Esophagus squamous epithelium (tissue), 5 donors: ENCODE measurements around the gene LIN7B. TPM values are rescaled to one million over a fixed set of nuclear protein-coding genes. Genes with fewer than 3 reads are reported as not detected.
A peak's percentile ranks its signal among the peaks of the same experiment; 100 is the strongest.

Experiments used
- DNase-seq: peaks from one replicate; lab custom pipeline; 2025; lab: John Stamatoyannopoulos, UW
- H3K27ac ChIP-seq, 4 donors: fragments of 200-600 bp; sonication (generic); one replicate each; pipeline ENCODE4 v1.5.1; 2016 to 2019; ENCODE audit warnings: mild to moderate bottlenecking in 1 of 4
- H3K27me3 ChIP-seq, 4 donors: fragments of 200-600 bp; sonication (generic); 1 replicate in 3 of 4; 2 replicates in 1 of 4; pipeline versions ENCODE4 v1.5.1 to v1.6.0; 2017 to 2021; ENCODE audit warnings: antibody characterized with exemption in 1 of 4
- H3K36me3 ChIP-seq, 3 donors: fragments of 200-600 bp; sonication (generic); one replicate each; pipeline ENCODE4 v1.5.1; 2016 to 2019
- H3K4me1 ChIP-seq, 3 donors: fragments of 200-600 bp; sonication (generic); one replicate each; pipeline ENCODE4 v1.5.1; 2017 to 2019
- H3K4me3 ChIP-seq, 4 donors: fragments of 200-600 bp; sonication (generic); 1 replicate in 3 of 4; 2 replicates in 1 of 4; pipeline ENCODE4 v1.5.1; 2016 to 2019; ENCODE audit warnings: mild to moderate bottlenecking in 2 of 4, moderate library complexity in 1 of 4
- H3K9me3 ChIP-seq, 3 donors: fragments of 200-600 bp; sonication (generic); one replicate each; pipeline ENCODE4 v1.5.1; 2016 to 2019
- POLR2A ChIP-seq, 4 donors: fragments of 450-650 bp; IDR thresholded peaks; one replicate each; pipeline ENCODE4 v1.6.1; 2017; ENCODE audit warnings: antibody characterized with exemption in 4 of 4, mild to moderate bottlenecking in 4 of 4, moderate library complexity in 3 of 4
- WGBS, 2 donors: methylation state at CpG; one replicate each; pipeline ENCODE4 v1.1.5; 2018; 5-methylcytosine and 5-hydroxymethylcytosine counted together
- intact Hi-C: fragments of 100-400 bp; cut with DNase I; formaldehyde crosslinking; loops from one replicate; pipeline ENCODE4 v1.15.0; 2022
- total RNA-seq, 4 donors: library from RNA; depleted of rRNA; stranded (reverse); fragments of >200 nt; gene quantifications; one replicate each; pipeline ENCODE4 v1.1.0, GENCODE V29; 2016
- TF ChIP-seq, protein P1 (sequence below), 6 experiments: fragments of 450-650 bp in 4 of 6; fragments of 200-600 bp in 2 of 6; sonication (generic) in 2 of 6; IDR thresholded peaks; one replicate each; pipeline ENCODE4 v1.5.1; 2016 to 2019; ENCODE audit warnings: antibody characterized with exemption in 6 of 6, mild to moderate bottlenecking in 4 of 6, moderate library complexity in 4 of 6
- donor health status: DM: yes; HTN: yes; CAD: no.

The LIN7B gene
- total RNA-seq, 4 donors from 2014 or later: 5.7 to 14.1 (median 10.1) TPM

DNA sequence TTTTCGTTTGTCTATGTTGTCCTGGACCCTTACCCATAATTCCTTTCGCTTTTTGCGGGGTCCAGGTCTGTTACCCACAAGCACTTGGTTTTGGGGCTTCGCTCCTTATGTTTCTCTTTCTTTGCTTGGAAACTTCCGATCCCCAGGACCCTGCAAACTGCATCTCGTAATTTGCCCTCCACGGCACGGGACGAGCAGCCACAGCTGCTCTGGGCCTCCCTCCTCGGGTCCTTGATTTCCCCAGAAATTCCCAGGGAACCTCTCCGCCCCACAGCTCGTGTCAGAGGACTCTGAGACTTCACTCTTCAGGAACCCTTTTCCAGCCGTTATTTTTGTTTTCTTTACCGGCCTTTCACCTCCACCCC is 28.3 kb upstream of the LIN7B start:
- intact Hi-C loops: no loop called here
- TF ChIP-seq, protein P1, sequence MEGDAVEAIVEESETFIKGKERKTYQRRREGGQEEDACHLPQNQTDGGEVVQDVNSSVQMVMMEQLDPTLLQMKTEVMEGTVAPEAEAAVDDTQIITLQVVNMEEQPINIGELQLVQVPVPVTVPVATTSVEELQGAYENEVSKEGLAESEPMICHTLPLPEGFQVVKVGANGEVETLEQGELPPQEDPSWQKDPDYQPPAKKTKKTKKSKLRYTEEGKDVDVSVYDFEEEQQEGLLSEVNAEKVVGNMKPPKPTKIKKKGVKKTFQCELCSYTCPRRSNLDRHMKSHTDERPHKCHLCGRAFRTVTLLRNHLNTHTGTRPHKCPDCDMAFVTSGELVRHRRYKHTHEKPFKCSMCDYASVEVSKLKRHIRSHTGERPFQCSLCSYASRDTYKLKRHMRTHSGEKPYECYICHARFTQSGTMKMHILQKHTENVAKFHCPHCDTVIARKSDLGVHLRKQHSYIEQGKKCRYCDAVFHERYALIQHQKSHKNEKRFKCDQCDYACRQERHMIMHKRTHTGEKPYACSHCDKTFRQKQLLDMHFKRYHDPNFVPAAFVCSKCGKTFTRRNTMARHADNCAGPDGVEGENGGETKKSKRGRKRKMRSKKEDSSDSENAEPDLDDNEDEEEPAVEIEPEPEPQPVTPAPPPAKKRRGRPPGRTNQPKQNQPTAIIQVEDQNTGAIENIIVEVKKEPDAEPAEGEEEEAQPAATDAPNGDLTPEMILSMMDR (IDR thresholded peaks at IDR 0.05): no peak
- no peak for TF ChIP-seq POLR2A (IDR thresholded peaks at IDR 0.05)
- WGBS, 2 donors: 0 to 1% methylated on average over 14 of the region's 14 CpGs
- Histone ChIP-seq H3K4me1 (peaks cover 12 to 43% (median 25%) of the 10 kb centered on the region in 3 donors), H3K4me3 (peak overlapping the region; percentile 86 to 93 (median 92)), H3K36me3 (peaks cover 12 to 43% (median 25%) of the 10 kb centered on the region in 3 donors), H3K27me3 (no peaks in the 10 kb centered on the region), H3K9me3 (no peaks in the 10 kb centered on the region), H3K27ac (peak overlapping the region; percentile 89 to 95 (median 94))
- no peak for DNase-seq

DNA sequence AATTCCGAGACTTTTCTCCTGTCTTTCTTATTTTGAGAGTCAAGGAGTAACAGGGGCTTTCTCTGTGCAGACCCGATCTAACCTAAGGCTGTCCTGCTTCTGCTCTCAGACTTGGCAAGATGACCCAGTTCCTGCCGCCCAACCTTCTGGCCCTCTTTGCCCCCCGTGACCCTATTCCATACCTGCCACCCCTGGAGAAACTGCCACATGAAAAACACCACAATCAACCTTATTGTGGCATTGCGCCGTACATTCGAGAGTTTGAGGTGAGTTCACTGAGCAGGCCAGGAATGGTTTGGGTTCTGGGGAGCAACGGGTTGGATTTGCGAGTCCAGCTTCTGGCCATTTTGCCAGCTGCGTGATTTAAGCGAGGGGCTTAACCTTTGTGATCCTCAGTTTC is 27.9 kb upstream of the LIN7B start:
- peaks cover 12 to 43% (median 25%) of the 10 kb centered on the region in 3 donors for H3K4me1 ChIP-seq
- intact Hi-C loops: no loop called here
- peak overlapping the region in 3 of 4 donors; percentile 89 to 94 (median 93) for H3K27ac ChIP-seq
- no peak for DNase-seq
- H3K27me3 ChIP-seq: no peaks in the 10 kb centered on the region
- no peaks in the 10 kb centered on the region for H3K9me3 ChIP-seq
- peaks cover 14 to 47% (median 29%) of the 10 kb centered on the region in 3 donors for H3K36me3 ChIP-seq
- TF ChIP-seq, protein P1 (IDR thresholded peaks at IDR 0.05): no peak
- no peak for TF ChIP-seq POLR2A (IDR thresholded peaks at IDR 0.05)
- peak overlapping the region; percentile 86 to 93 (median 92) for H3K4me3 ChIP-seq
- WGBS, 2 donors: 26 to 33% methylated on average over 11 of the region's 11 CpGs

DNA sequence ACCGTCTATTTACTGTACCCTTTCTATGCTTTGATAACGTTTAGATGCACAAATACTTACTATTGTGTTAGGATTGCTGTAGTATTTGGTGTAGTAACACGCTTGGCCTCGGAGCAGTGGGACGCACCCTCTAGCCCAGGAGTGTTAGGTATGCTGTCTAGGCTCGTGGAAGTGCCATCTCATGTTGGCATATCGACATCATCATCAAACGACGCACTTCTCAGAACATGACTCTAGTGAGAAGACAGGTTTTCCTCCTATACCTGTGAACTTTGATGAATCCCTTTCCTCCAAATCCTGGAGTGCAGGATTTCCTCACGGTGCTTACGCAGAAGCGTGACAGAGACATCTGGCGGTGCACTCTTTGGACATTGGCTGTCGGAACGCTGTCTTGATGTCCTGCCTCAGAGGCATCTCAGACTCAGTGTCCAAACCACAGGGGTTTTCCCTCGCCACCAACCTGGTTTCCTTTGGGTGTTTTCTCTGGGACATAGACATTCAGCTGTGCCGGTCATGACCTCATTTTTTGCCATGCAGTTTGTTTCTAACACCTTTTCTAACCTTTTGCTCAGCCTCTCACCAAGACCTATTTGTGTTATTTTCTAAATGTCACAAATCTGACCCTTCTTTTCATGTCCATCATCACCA is 22.7 kb upstream of the LIN7B start:
- Histone ChIP-seq H3K4me1 (peaks cover 3 to 39% (median 13%) of the 10 kb centered on the region in 3 donors), H3K4me3 (no peak overlapping the region), H3K27me3 (no peaks in the 10 kb centered on the region), H3K27ac (no peak overlapping the region), H3K36me3 (peaks cover 16 to 98% (median 51%) of the 10 kb centered on the region in 3 donors), H3K9me3 (no peaks in the 10 kb centered on the region)
- 82 to 85% methylated on average over 17 of the region's 17 CpGs for WGBS, 2 donors
- intact Hi-C loops: no loop called here
- no peak for DNase-seq
- TF ChIP-seq, protein P1 (IDR thresholded peaks at IDR 0.05): no peak
- no peak for TF ChIP-seq POLR2A (IDR thresholded peaks at IDR 0.05)

DNA sequence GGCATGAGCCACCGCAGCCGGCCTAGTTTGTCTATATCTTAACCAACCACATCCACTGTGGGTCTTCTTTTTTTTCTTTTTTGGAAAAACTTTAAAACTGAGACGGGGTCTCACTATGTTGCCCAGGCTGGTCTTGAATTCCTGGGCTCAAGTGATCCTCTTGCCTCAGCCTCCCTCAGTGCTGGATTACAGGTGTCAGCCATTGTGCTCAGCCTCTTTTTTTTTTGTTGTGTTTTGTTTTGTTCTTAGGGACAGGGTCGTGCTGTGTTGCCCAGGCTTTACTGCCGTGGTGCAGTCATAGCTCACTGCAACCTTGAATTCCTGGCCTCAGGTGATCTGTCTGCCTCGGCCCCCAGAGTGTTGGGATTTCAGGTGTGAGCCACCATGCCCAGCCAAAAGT is 21.5 kb upstream of the LIN7B start:
- no peaks in the 10 kb centered on the region for H3K27me3 ChIP-seq
- intact Hi-C loops: no loop called here
- H3K36me3 ChIP-seq: peaks cover 24 to 97% (median 51%) of the 10 kb centered on the region in 3 donors
- DNase-seq: no peak
- no peak overlapping the region for H3K4me3 ChIP-seq
- 80 to 87% methylated on average over 6 of the region's 6 CpGs for WGBS, 2 donors
- TF ChIP-seq, protein P1 (IDR thresholded peaks at IDR 0.05): no peak
- no peak for TF ChIP-seq POLR2A (IDR thresholded peaks at IDR 0.05)
- H3K9me3 ChIP-seq: no peaks in the 10 kb centered on the region
- no peak overlapping the region for H3K27ac ChIP-seq
- peaks cover 0 to 36% (median 8%) of the 10 kb centered on the region in 3 donors for H3K4me1 ChIP-seq
